Sigmoid colon (tissue), 7 donors: ENCODE data around the gene COLEC11. TPM values are rescaled to one million over a fixed set of nuclear protein-coding genes. Genes with fewer than 3 reads are reported as not detected.
A peak's percentile ranks its signal among the peaks of the same experiment; 100 is the strongest.

Source experiments
- DNase-seq: peaks from one replicate; pipeline ENCODE4 v3.0.0-alpha.2; 2019
- H3K27ac ChIP-seq, 4 donors: fragments of 200-600 bp; sonication (generic); one replicate each; pipeline ENCODE4 v1.5.1; 2016 to 2019; ENCODE audit warnings: mild to moderate bottlenecking in 1 of 4
- H3K27me3 ChIP-seq, 3 donors: fragments of 200-600 bp; sonication (generic); one replicate each; pipeline ENCODE4 v1.5.1; 2019; ENCODE audit warnings: mild to moderate bottlenecking in 1 of 3
- H3K36me3 ChIP-seq, 4 donors: fragments of 200-600 bp; sonication (generic); one replicate each; pipeline ENCODE4 v1.5.1; 2016 to 2019
- H3K4me1 ChIP-seq, 4 donors: fragments of 200-600 bp; sonication (generic); one replicate each; pipeline ENCODE4 v1.5.1; 2017 to 2019
- H3K4me3 ChIP-seq, 4 donors: fragments of 200-600 bp; sonication (generic); one replicate each; pipeline ENCODE4 v1.5.1; 2017 to 2019; ENCODE audit warnings: mild to moderate bottlenecking in 2 of 4, moderate library complexity in 1 of 4
- H3K9me3 ChIP-seq, 4 donors: fragments of 200-600 bp in 3 of 4; sonication (generic) in 3 of 4; one replicate each; pipeline versions ENCODE4 v1.5.1 to v1.6.1; 2013 to 2019
- EP300 ChIP-seq, 4 donors: sonication (generic); formaldehyde crosslinking; IDR thresholded peaks; one replicate each; pipeline ENCODE4 v1.6.1; 2017; ENCODE audit warnings: antibody characterized with exemption in 4 of 4
- POLR2A ChIP-seq, 2 donors: fragments of 450-650 bp; IDR thresholded peaks; one replicate each; pipeline ENCODE4 v1.6.1; 2016; ENCODE audit warnings: antibody characterized with exemption in 2 of 2, mild to moderate bottlenecking in 2 of 2, moderate library complexity in 2 of 2
- POLR2AphosphoS5 ChIP-seq, 4 donors: sonication (generic); formaldehyde crosslinking; IDR thresholded peaks; one replicate each; pipeline ENCODE4 v1.6.1; 2017; ENCODE audit warnings: antibody characterized with exemption in 4 of 4
- WGBS, 2 donors: extraction: QIAGEN DNeasy Blood & Tissue Kit; methylation state at CpG; one replicate each; pipeline ENCODE4 v1.1.7; 2013; 5-methylcytosine and 5-hydroxymethylcytosine counted together
- intact Hi-C: fragments of 100-400 bp; cut with DNase I; formaldehyde crosslinking; loops from one replicate; pipeline ENCODE4 v1.15.1; 2023
- polyA plus RNA-seq, 3 donors: library from polyadenylated mRNA; stranded (reverse); fragments of 200-250 nt; gene quantifications; one replicate each; pipeline ENCODE4 v1.2.3, GENCODE V29; 2013
- total RNA-seq, 4 donors: library from RNA; depleted of rRNA; stranded (reverse); fragments of >200 nt; gene quantifications; one replicate each; pipeline ENCODE4 v1.1.0, GENCODE V29; 2016
- TF ChIP-seq, protein P1 (sequence below), 4 experiments: fragments of 450-650 bp in 3 of 4; fragments of 200-600 bp in 1 of 4; IDR thresholded peaks; one replicate each; pipeline ENCODE4 v1.5.1; 2016 to 2019; ENCODE audit warnings: antibody characterized with exemption in 4 of 4, mild to moderate bottlenecking in 3 of 4, moderate library complexity in 2 of 4
- donor health status: healthy with polysubstance abuse.
- donor health status: Bipolar disorder and iron deficiency.
- donor health status: healthy.

The COLEC11 gene
- total and polyA plus RNA-seq, 7 donors: 0.92 to 8.2 (median 2.9) TPM

DNA sequence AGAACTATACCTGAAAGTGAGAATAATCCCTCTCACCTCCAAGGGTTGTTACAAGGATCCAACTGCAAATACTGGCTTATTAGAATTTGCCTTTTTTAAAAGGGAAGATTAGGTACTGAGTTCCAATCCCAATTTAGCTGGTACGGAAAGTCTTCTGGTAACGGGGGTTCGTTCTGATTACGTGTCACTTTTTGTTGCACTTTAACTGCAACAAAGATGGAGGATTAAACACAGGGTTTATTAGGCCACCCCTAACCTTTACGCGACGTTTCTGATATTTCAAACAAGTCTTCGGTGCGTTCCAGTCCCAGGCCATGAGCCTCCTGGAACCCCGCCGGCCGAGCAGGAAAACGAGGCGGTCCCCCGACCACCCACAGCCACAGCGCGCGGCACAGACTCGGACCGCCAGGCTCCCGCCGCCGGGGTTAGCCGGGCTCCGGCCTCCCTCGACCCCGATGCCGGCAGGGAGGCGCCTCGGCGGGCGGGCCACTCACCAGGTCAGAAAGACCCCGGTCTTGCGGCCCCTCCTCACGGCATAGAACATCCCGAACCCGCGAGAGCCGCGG is 37.2 kb upstream of the COLEC11 start:
- H3K4me3 ChIP-seq: peak overlapping the region; percentile 76 to 97 (median 93)
- TF ChIP-seq EP300 (IDR thresholded peaks at IDR 0.05) (no peak), POLR2AphosphoS5 (IDR thresholded peaks at IDR 0.05) (no peak), POLR2A (IDR thresholded peaks at IDR 0.05) (no peak)
- TF ChIP-seq, protein P1, sequence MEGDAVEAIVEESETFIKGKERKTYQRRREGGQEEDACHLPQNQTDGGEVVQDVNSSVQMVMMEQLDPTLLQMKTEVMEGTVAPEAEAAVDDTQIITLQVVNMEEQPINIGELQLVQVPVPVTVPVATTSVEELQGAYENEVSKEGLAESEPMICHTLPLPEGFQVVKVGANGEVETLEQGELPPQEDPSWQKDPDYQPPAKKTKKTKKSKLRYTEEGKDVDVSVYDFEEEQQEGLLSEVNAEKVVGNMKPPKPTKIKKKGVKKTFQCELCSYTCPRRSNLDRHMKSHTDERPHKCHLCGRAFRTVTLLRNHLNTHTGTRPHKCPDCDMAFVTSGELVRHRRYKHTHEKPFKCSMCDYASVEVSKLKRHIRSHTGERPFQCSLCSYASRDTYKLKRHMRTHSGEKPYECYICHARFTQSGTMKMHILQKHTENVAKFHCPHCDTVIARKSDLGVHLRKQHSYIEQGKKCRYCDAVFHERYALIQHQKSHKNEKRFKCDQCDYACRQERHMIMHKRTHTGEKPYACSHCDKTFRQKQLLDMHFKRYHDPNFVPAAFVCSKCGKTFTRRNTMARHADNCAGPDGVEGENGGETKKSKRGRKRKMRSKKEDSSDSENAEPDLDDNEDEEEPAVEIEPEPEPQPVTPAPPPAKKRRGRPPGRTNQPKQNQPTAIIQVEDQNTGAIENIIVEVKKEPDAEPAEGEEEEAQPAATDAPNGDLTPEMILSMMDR (IDR thresholded peaks at IDR 0.05): no peak
- no peaks in the 10 kb centered on the region for H3K27me3 ChIP-seq
- WGBS, 2 donors: 0 to 1% methylated on average over 40 of the region's 40 CpGs
- peaks cover 0 to 20% (median 17%) of the 10 kb centered on the region in 4 donors for H3K4me1 ChIP-seq
- no peak for DNase-seq
- peaks cover 0 to 39% (median 14%) of the 10 kb centered on the region in 4 donors for H3K36me3 ChIP-seq
- H3K9me3 ChIP-seq: no peaks in the 10 kb centered on the region
- intact Hi-C loops: loop anchor here (1.0 to 5.0 kb wide), 4 partner anchors 18 to 179 kb away; partner anchors contain the start of genes ADI1, RPS7 and TRAPPC12
- H3K27ac ChIP-seq: peak overlapping the region; percentile 87 to 98 (median 94)

DNA sequence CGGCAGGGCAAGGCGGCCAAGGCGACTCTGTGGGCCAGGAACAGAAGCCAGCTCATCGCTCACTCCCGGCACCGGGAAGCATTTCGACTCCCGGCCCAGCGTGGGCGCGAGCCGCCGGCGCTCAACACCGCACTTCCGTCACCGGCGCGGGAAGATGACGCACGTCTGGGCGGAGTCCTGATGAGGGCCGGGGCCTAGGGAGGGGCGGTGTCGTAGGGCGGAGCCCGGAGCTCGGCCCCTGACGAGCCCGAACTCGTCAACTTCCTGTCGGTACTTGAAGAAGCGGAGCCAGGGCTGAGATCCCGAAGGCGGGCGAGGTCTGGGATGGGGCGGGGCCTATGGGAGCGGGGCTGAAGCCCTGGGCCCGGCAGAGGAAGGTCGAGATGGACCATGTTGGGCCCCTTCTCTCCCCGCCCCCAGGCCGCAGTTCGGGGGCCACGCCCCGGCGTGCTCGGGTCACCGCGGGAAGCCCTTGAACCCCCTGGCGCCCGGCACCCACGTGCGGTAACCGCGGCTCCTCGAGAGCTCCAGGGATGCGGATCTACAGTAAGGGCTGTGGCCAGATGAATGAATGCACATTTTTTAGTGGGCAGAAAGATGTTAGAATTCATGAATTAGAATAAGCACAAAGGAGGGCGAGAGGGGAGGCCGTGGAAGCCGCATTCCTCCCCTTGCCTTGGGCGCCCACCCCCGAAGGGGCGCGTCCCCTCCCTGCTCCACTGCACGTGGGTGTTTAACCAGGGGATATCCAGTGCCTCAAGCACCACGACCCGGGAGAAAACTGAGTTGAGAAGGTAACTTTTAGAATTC is 36.5 kb upstream of the COLEC11 start, which contains the start of gene RNASEH1:
RNASEH1 (minus strand) TSS at position 129 of the 810 bp plus-strand sequence; CDS start at position 56, 73 bp downstream.
- no peaks in the 10 kb centered on the region for H3K9me3 ChIP-seq
- intact Hi-C loops: loop anchor here (1.0 to 5.0 kb wide), 4 partner anchors 17 to 180 kb away; partner anchors contain the start of genes ADI1, RPS7 and TRAPPC12
- TF ChIP-seq EP300 (IDR thresholded peaks at IDR 0.05): peak in 1 of 4 donors; percentile 65
- TF ChIP-seq POLR2A (IDR thresholded peaks at IDR 0.05): peak; percentile 82 to 92
- TF ChIP-seq POLR2AphosphoS5 (IDR thresholded peaks at IDR 0.05): peak; percentile 97 to 99 (median 98)
- TF ChIP-seq, protein P1 (IDR thresholded peaks at IDR 0.05): no peak
- 1% methylated on average over 67 of the region's 67 CpGs for WGBS, 2 donors
- H3K4me3 ChIP-seq: peak within 1 kb of the TSS; percentile 76 to 97 (median 93)
- peaks cover 0 to 20% (median 17%) of the 10 kb centered on the region in 4 donors for H3K4me1 ChIP-seq
- peaks cover 0 to 33% (median 14%) of the 10 kb centered on the region in 4 donors for H3K36me3 ChIP-seq
- H3K27ac ChIP-seq: peak within 1 kb of the TSS; percentile 87 to 98 (median 94)
- H3K27me3 ChIP-seq: no peaks in the 10 kb centered on the region
- DNase-seq: peak; percentile 99

DNA sequence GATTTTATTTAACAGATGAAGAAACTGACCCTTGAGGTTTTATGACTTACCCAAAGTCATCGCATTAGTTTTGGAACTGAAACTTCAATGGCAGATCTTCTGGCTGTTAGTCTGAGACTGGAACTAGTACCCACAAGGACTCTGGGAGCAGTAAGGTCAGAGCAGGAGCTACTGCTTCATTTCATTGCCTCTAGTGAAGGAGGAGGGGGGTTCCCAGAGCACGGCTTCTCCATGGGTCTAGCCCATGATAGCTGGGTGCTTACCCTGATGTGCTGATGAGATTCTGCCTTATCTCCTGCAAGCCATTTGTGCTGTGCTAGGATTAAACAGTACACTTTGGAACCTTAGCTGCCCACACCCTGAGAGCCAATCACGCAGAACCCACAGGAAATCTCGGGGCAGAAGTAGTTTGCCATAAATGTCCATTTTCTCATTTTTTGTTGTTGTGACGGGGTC is 31.4 kb upstream of the COLEC11 start:
- Histone ChIP-seq H3K27ac (no peak overlapping the region), H3K27me3 (no peaks in the 10 kb centered on the region), H3K4me3 (no peak overlapping the region), H3K4me1 (peaks cover 0 to 8% (median 6%) of the 10 kb centered on the region in 4 donors), H3K9me3 (no peaks in the 10 kb centered on the region), H3K36me3 (no peaks in the 10 kb centered on the region)
- DNase-seq: no peak
- intact Hi-C loops: no loop called here
- TF ChIP-seq EP300 (IDR thresholded peaks at IDR 0.05) (no peak), POLR2AphosphoS5 (IDR thresholded peaks at IDR 0.05) (no peak), POLR2A (IDR thresholded peaks at IDR 0.05) (no peak)
- TF ChIP-seq, protein P1 (IDR thresholded peaks at IDR 0.05): no peak
- WGBS, 2 donors: 85 to 94% methylated on average over 5 of the region's 5 CpGs

DNA sequence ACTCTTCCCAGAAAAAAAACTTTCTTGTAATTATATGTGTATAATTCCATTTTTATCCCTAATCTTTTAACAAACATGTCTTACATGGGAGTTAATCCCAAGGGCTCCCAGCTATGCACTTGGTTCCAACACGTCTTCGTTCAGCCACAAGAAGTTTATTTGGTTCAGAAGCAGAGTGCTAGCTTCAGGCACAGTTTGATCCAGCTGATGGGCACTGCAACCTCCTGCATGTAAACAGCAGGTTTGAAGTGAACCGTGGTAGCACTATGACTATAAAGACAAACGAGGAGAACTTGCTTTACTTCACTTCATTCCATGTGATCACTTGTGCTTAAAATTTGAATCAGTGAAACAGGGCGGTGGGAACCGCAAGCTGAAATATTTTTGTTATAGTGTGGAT is 29.8 kb upstream of the COLEC11 start:
- WGBS, 2 donors: 81 to 90% methylated on average over 6 of the region's 6 CpGs
- intact Hi-C loops: no loop called here

More for the DNA sequence above, 29.8 kb upstream of the COLEC11 start:
- no peak overlapping the region for H3K4me3 ChIP-seq
- H3K9me3 ChIP-seq: no peaks in the 10 kb centered on the region
- no peaks in the 10 kb centered on the region for H3K27me3 ChIP-seq
- no peak overlapping the region for H3K27ac ChIP-seq
- H3K4me1 ChIP-seq: no peaks in the 10 kb centered on the region
- H3K36me3 ChIP-seq: no peaks in the 10 kb centered on the region
- no peak for DNase-seq
- TF ChIP-seq EP300 (IDR thresholded peaks at IDR 0.05) (no peak), POLR2A (IDR thresholded peaks at IDR 0.05) (no peak), POLR2AphosphoS5 (IDR thresholded peaks at IDR 0.05) (no peak)
- TF ChIP-seq, protein P1 (IDR thresholded peaks at IDR 0.05): no peak
